Osteocyte (in vitro differentiated cells): ENCODE measurements around the gene TBL3. TPM values are rescaled to one million over a fixed set of nuclear protein-coding genes. Genes with fewer than 3 reads are reported as not detected.
"Not testable (repeated sequence)": the region's sequence is repeated elsewhere in the genome, so short reads cannot be mapped to it uniquely, and the experiment has no call there.

Experiments used
- DNase-seq: peaks from one replicate; pipeline ENCODE4 v3.0.0; 2021; ENCODE audit warnings: mixed read lengths; ENCODE audit not compliant: unreplicated experiment; ENCODE audit errors: extremely low spot score
- H3K27ac Mint-ChIP-seq: one replicate; pipeline ENCODE4 v1.8.0; 2021; ENCODE audit warnings: mild to moderate bottlenecking, mixed read lengths; ENCODE audit not compliant: unreplicated experiment
- H3K27me3 Mint-ChIP-seq: one replicate; pipeline ENCODE4 v1.8.0; 2021; ENCODE audit warnings: mixed read lengths; ENCODE audit not compliant: unreplicated experiment
- H3K36me3 Mint-ChIP-seq: one replicate; pipeline ENCODE4 v1.8.0; 2021; ENCODE audit warnings: mixed read lengths; ENCODE audit not compliant: unreplicated experiment
- H3K4me1 Mint-ChIP-seq: one replicate; pipeline ENCODE4 v1.8.0; 2021; ENCODE audit warnings: mixed read lengths; ENCODE audit not compliant: unreplicated experiment
- H3K4me3 Mint-ChIP-seq: one replicate; pipeline ENCODE4 v1.8.0; 2021; ENCODE audit warnings: mild to moderate bottlenecking, moderate library complexity, mixed read lengths; ENCODE audit not compliant: unreplicated experiment
- H3K9me3 Mint-ChIP-seq: one replicate; pipeline ENCODE4 v1.8.0; 2021; ENCODE audit warnings: mixed read lengths; ENCODE audit not compliant: unreplicated experiment
- CTCF ChIP-seq: fragments of 200-600 bp; sonication (generic); IDR thresholded peaks from 2 replicates; pipeline ENCODE4 v1.5.0; 2021; ENCODE audit warnings: antibody characterized with exemption, mild to moderate bottlenecking, moderate library complexity
- total RNA-seq: library from RNA; stranded (reverse); gene quantifications from 2 replicates; pipeline ENCODE4 v1.2.1, GENCODE V29; 2021

The TBL3 gene
- total RNA-seq, 1 donor from 2014 or later: 32.0 TPM

GRCh38 chr16:1933097-1933661, 38.7 kb upstream of the TBL3 start:
- H3K36me3 Mint-ChIP-seq: peaks cover 3% of the 10 kb centered on the region
- no peaks in the 10 kb centered on the region for H3K27me3 Mint-ChIP-seq
- no peak overlapping the region for H3K27ac Mint-ChIP-seq
- peaks cover 2% of the 10 kb centered on the region for H3K4me1 Mint-ChIP-seq
- no peaks in the 10 kb centered on the region for H3K9me3 Mint-ChIP-seq
- no peak for DNase-seq
- no peak for TF ChIP-seq CTCF
- H3K4me3 Mint-ChIP-seq: no peak overlapping the region

GRCh38 chr16:1936945-1937479, 34.8 kb upstream of the TBL3 start:
- Mint-ChIP-seq H3K27me3 (no peaks in the 10 kb centered on the region), H3K4me3 (no peak overlapping the region), H3K27ac (no peak overlapping the region), H3K4me1 (peaks cover 7% of the 10 kb centered on the region), H3K9me3 (no peaks in the 10 kb centered on the region), H3K36me3 (peaks cover 6% of the 10 kb centered on the region)
- TF ChIP-seq CTCF: no peak
- DNase-seq: no peak

- peaks cover 6% of the 10 kb centered on the region for H3K36me3 Mint-ChIP-seq
- DNase-seq: no peak
- peaks cover 15% of the 10 kb centered on the region for H3K4me1 Mint-ChIP-seq
- TF ChIP-seq CTCF: no peak
- no peaks in the 10 kb centered on the region for H3K27me3 Mint-ChIP-seq
- H3K27ac Mint-ChIP-seq: no peak overlapping the region
- H3K4me3 Mint-ChIP-seq: no peak overlapping the region
- H3K9me3 Mint-ChIP-seq: no peaks in the 10 kb centered on the region
These were observed 33.5 kb upstream of the TBL3 start for GRCh38 chr16:1938316-1938715.

- H3K27me3 Mint-ChIP-seq: no peaks in the 10 kb centered on the region
- H3K4me1 Mint-ChIP-seq: peaks cover 19% of the 10 kb centered on the region
- no peaks in the 10 kb centered on the region for H3K9me3 Mint-ChIP-seq
- DNase-seq: no peak
- no peak overlapping the region for H3K4me3 Mint-ChIP-seq
- H3K36me3 Mint-ChIP-seq: peaks cover 6% of the 10 kb centered on the region
- TF ChIP-seq CTCF: no peak
- no peak overlapping the region for H3K27ac Mint-ChIP-seq
These were observed 32.9 kb upstream of the TBL3 start for GRCh38 chr16:1938910-1939309.

- not testable (repeated sequence) for H3K4me3 Mint-ChIP-seq, H3K27me3 Mint-ChIP-seq, H3K9me3 Mint-ChIP-seq, H3K27ac Mint-ChIP-seq, H3K36me3 Mint-ChIP-seq, DNase-seq
- H3K4me1 Mint-ChIP-seq: peaks cover 19% of the 10 kb centered on the region
These were observed 32.0 kb upstream of the TBL3 start for GRCh38 chr16:1939833-1940232.
